HepG2 (cell line): ENCODE results near the gene VEZF1. TPM values are rescaled to one million over a fixed set of nuclear protein-coding genes. Genes with fewer than 3 reads are reported as not detected.

Source experiments
- BHLHE40 ChIP-seq: IDR thresholded peaks from 2 replicates; pipeline ENCODE4 v1.6.1; 2011; ENCODE audit warnings: low read length, improper control_type of control experiment
- CREB1 ChIP-seq, 2 experiments: fragments of 450-650 bp in 1 of 2; IDR thresholded peaks; 2 replicates each; pipeline ENCODE4 v1.6.1; 2016 to 2017; ENCODE audit warnings: control low read depth in 1 of 2, mild to moderate bottlenecking in 1 of 2, missing compliant biosample characterization in 1 of 2, missing genetic modification characterization in 1 of 2
- ESRRA ChIP-seq: sonication (generic); formaldehyde crosslinking; IDR thresholded peaks from 2 replicates; pipeline ENCODE4 v1.5.1; 2020; ENCODE audit warnings: mild to moderate bottlenecking, low read depth, missing genetic modification reagents
- HMGXB4 ChIP-seq, 2 experiments: sonication (generic) in 1 of 2; formaldehyde crosslinking in 1 of 2; IDR thresholded peaks; 2 replicates each; pipeline versions ENCODE4 v1.4.0 to v1.6.1; 2018 to 2020; ENCODE audit warnings: missing genetic modification reagents in 2 of 2, borderline replicate concordance in 1 of 2, low read depth in 1 of 2, mild to moderate bottlenecking in 1 of 2, missing biosample characterization in 1 of 2
- HNF4A ChIP-seq: sonication (generic); formaldehyde crosslinking; IDR thresholded peaks from 2 replicates; pipeline ENCODE4 v1.4.0; 2020; ENCODE audit warnings: missing genetic modification reagents
- JDP2 ChIP-seq: sonication (generic); formaldehyde crosslinking; IDR thresholded peaks from 2 replicates; pipeline ENCODE4 v1.8.1; 2022; ENCODE audit warnings: missing genetic modification reagents, borderline replicate concordance
- MBD4 ChIP-seq: IDR thresholded peaks from 2 replicates; pipeline ENCODE4 v1.6.1; 2012; ENCODE audit warnings: low read length, inconsistent platforms, borderline replicate concordance
- MLXIP ChIP-seq: sonication (generic); formaldehyde crosslinking; IDR thresholded peaks from 2 replicates; pipeline ENCODE4 v1.9.0; 2021; ENCODE audit warnings: missing genetic modification reagents, borderline replicate concordance
- NR2F2 ChIP-seq: IDR thresholded peaks from 2 replicates; pipeline ENCODE4 v1.6.1; 2012; ENCODE audit warnings: low read depth, inconsistent platforms, borderline replicate concordance
- SMARCC2 ChIP-seq: fragments of 450-650 bp; IDR thresholded peaks from 2 replicates; pipeline ENCODE4 v1.6.1; 2017; ENCODE audit warnings: antibody characterized with exemption, mild to moderate bottlenecking
- TEF ChIP-seq: sonication (generic); formaldehyde crosslinking; IDR thresholded peaks from 2 replicates; pipeline ENCODE4 v1.5.0; 2020; ENCODE audit warnings: missing genetic modification reagents
- TOE1 ChIP-seq: sonication (generic); formaldehyde crosslinking; IDR thresholded peaks from 2 replicates; pipeline ENCODE4 v1.4.0; 2020; ENCODE audit warnings: mild to moderate bottlenecking, missing genetic modification reagents
- ZKSCAN8 ChIP-seq: IDR thresholded peaks from 2 replicates; pipeline ENCODE4 v1.6.1; 2016; ENCODE audit warnings: borderline replicate concordance, missing genetic modification reagents, missing compliant biosample characterization
- ZNF263 ChIP-seq: sonication (generic); formaldehyde crosslinking; IDR thresholded peaks from 2 replicates; pipeline ENCODE4 v1.4.0; 2020; ENCODE audit warnings: missing genetic modification reagents
- ZNF329 ChIP-seq: sonication (generic); formaldehyde crosslinking; IDR thresholded peaks from 2 replicates; pipeline ENCODE4 v1.9.0; 2021; ENCODE audit warnings: low read depth, mild to moderate bottlenecking, missing genetic modification reagents
- ZNF337 ChIP-seq: sonication (generic); formaldehyde crosslinking; IDR thresholded peaks from 2 replicates; pipeline ENCODE4 v1.5.1; 2020; ENCODE audit warnings: missing genetic modification reagents, low read depth, mild to moderate bottlenecking, borderline replicate concordance
- ZNF782 ChIP-seq: sonication (generic); formaldehyde crosslinking; IDR thresholded peaks from 2 replicates; pipeline ENCODE4 v1.4.0; 2020; ENCODE audit warnings: missing genetic modification reagents, mild to moderate bottlenecking, borderline replicate concordance
- ZSCAN31 ChIP-seq: sonication (generic); formaldehyde crosslinking; IDR thresholded peaks from 2 replicates; pipeline ENCODE4 v1.5.0; 2020; ENCODE audit warnings: low read depth, mild to moderate bottlenecking, missing genetic modification reagents
- ZXDC ChIP-seq: sonication (generic); formaldehyde crosslinking; IDR thresholded peaks from 2 replicates; pipeline ENCODE4 v1.5.0; 2020; ENCODE audit warnings: mild to moderate bottlenecking, missing genetic modification reagents
- polyA plus RNA-seq, 8 experiments: library from polyadenylated mRNA; depleted of rRNA in 3 of 8; stranded (reverse) in 7 of 8; unstranded in 1 of 8; fragments of >200 nt; fragmentation: Illumina TruSeq in 4 of 8; extraction: Trizol in 4 of 8; gene quantifications; 2 replicates each; pipeline versions ENCODE4 v1.2.1 to v1.2.3, GENCODE V29; 2011 to 2016; ENCODE audit warnings: low read depth in 4 of 8, missing spikeins in 1 of 8, mixed read lengths in 1 of 8; ENCODE audit not compliant: insufficient read depth in 1 of 8
- total RNA-seq, 5 experiments: library from RNA; depleted of rRNA; stranded (reverse); fragments of >200 nt; fragmentation: Illumina TruSeq; extraction: Trizol; gene quantifications; 2 replicates each; pipeline ENCODE4 v1.2.3, GENCODE V29; 2016; ENCODE audit warnings: low read depth in 1 of 5

VEZF1 gene
- total and polyA plus RNA-seq, 2 of the 13 experiments (the other 11 are each of a cell fraction or from before 2014, with no cell fraction given) = 45.9 to 49.7 TPM

GRCh38 chr17:57993471-57994365 lies 5.7 kb upstream of the VEZF1 start (continued):
- no peak for TF ChIP-seq MLXIP
- no peak; the same call in none of the 2 replicates for TF ChIP-seq HNF4A (CRISPR knock-in tag)
- TF ChIP-seq CREB1 (IDR thresholded peaks at IDR 0.05) = no peak
- TF ChIP-seq CREB1 (CRISPR knock-in tag; IDR thresholded peaks at IDR 0.05) = peak; percentile 49; the same call in 1 of the 2 replicates
- TF ChIP-seq ZNF329 = no peak
- TF ChIP-seq JDP2 = no peak
- no peak for TF ChIP-seq BHLHE40
- TF ChIP-seq ESRRA (CRISPR knock-in tag) = peak; percentile 35; the same call in 1 of the 2 replicates
- TF ChIP-seq TOE1 (CRISPR knock-in tag) = no peak
- no peak for TF ChIP-seq ZNF337 (CRISPR knock-in tag)
- TF ChIP-seq ZXDC (CRISPR knock-in tag) = no peak
- TF ChIP-seq MBD4 = peak; percentile 20
- TF ChIP-seq HMGXB4 (CRISPR knock-in tag; IDR thresholded peaks at IDR 0.05; ENCODE audit: borderline replicate concordance in 1 of 2, low read depth in 1 of 2) = 0 out of 4 replicates have a peak, but pooled peaks of 1 of the 2 experiments have one; percentile 25
- TF ChIP-seq ZKSCAN8 (CRISPR knock-in tag) = no peak
- TF ChIP-seq ZNF782 = no peak
- 0 out of 2 replicates have a peak, but pooled peaks have one; percentile 13 for TF ChIP-seq ZNF263 (CRISPR knock-in tag)
- TF ChIP-seq SMARCC2 = no peak
- TF ChIP-seq ZSCAN31 (CRISPR knock-in tag) = no peak
- TF ChIP-seq NR2F2 = peak; percentile 95
- no peak for TF ChIP-seq TEF
